ENCODE data around the gene KY.

DNA sequence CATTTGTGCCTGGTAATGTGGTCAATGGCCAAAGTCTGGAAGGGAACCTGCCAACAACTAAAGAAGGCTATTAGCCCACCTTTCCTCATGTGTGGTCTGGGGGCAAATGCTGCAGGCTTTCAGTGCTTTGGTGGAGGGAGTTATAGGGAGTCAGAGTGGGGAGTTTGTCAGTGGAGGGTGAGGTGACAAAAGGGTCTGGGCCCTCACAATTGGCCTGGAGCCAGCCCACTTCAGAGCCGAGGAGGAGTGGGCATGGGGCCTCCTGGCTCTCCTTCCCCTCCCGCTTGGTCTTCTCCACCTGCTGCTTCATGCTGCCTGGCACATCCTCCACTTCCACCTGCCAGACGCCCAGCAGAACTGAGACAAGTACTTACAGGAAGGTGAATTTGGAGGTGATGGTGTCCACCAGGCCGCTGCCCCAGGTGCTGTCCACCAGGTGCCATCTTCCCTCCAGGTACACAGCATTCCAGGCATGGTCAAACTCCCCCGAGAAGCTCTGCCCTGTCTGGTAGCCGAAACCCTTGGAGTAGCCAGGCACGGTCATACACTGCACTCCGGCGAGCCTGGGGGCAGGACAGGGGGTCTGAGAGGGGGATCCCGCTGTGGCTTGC is 40.9 kb downstream of the KY start:
- no peak for TF ChIP-seq POLR2A (IDR thresholded peaks at IDR 0.05; ENCODE audit: control extremely low read depth in 1 of 2, low read depth in 2 of 2, low read length in 2 of 2)
- TF ChIP-seq MAFK (IDR thresholded peaks at IDR 0.05; ENCODE audit: low read depth, low read length) = no peak
- TF ChIP-seq, protein P1, sequence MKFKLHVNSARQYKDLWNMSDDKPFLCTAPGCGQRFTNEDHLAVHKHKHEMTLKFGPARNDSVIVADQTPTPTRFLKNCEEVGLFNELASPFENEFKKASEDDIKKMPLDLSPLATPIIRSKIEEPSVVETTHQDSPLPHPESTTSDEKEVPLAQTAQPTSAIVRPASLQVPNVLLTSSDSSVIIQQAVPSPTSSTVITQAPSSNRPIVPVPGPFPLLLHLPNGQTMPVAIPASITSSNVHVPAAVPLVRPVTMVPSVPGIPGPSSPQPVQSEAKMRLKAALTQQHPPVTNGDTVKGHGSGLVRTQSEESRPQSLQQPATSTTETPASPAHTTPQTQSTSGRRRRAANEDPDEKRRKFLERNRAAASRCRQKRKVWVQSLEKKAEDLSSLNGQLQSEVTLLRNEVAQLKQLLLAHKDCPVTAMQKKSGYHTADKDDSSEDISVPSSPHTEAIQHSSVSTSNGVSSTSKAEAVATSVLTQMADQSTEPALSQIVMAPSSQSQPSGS (IDR thresholded peaks at IDR 0.05; ENCODE audit: low read length) = no peak
- TF ChIP-seq POLR2AphosphoS5 (IDR thresholded peaks at IDR 0.05; ENCODE audit: low read depth, low read length) = no peak
- no peak for TF ChIP-seq EP300 (IDR thresholded peaks at IDR 0.05; ENCODE audit: borderline replicate concordance in 1 of 2, low read depth in 2 of 2, low read length in 2 of 2)
- TF ChIP-seq POU5F1 (IDR thresholded peaks at IDR 0.05; ENCODE audit: low read depth, low read length) = no peak
- TF ChIP-seq, protein P2, sequence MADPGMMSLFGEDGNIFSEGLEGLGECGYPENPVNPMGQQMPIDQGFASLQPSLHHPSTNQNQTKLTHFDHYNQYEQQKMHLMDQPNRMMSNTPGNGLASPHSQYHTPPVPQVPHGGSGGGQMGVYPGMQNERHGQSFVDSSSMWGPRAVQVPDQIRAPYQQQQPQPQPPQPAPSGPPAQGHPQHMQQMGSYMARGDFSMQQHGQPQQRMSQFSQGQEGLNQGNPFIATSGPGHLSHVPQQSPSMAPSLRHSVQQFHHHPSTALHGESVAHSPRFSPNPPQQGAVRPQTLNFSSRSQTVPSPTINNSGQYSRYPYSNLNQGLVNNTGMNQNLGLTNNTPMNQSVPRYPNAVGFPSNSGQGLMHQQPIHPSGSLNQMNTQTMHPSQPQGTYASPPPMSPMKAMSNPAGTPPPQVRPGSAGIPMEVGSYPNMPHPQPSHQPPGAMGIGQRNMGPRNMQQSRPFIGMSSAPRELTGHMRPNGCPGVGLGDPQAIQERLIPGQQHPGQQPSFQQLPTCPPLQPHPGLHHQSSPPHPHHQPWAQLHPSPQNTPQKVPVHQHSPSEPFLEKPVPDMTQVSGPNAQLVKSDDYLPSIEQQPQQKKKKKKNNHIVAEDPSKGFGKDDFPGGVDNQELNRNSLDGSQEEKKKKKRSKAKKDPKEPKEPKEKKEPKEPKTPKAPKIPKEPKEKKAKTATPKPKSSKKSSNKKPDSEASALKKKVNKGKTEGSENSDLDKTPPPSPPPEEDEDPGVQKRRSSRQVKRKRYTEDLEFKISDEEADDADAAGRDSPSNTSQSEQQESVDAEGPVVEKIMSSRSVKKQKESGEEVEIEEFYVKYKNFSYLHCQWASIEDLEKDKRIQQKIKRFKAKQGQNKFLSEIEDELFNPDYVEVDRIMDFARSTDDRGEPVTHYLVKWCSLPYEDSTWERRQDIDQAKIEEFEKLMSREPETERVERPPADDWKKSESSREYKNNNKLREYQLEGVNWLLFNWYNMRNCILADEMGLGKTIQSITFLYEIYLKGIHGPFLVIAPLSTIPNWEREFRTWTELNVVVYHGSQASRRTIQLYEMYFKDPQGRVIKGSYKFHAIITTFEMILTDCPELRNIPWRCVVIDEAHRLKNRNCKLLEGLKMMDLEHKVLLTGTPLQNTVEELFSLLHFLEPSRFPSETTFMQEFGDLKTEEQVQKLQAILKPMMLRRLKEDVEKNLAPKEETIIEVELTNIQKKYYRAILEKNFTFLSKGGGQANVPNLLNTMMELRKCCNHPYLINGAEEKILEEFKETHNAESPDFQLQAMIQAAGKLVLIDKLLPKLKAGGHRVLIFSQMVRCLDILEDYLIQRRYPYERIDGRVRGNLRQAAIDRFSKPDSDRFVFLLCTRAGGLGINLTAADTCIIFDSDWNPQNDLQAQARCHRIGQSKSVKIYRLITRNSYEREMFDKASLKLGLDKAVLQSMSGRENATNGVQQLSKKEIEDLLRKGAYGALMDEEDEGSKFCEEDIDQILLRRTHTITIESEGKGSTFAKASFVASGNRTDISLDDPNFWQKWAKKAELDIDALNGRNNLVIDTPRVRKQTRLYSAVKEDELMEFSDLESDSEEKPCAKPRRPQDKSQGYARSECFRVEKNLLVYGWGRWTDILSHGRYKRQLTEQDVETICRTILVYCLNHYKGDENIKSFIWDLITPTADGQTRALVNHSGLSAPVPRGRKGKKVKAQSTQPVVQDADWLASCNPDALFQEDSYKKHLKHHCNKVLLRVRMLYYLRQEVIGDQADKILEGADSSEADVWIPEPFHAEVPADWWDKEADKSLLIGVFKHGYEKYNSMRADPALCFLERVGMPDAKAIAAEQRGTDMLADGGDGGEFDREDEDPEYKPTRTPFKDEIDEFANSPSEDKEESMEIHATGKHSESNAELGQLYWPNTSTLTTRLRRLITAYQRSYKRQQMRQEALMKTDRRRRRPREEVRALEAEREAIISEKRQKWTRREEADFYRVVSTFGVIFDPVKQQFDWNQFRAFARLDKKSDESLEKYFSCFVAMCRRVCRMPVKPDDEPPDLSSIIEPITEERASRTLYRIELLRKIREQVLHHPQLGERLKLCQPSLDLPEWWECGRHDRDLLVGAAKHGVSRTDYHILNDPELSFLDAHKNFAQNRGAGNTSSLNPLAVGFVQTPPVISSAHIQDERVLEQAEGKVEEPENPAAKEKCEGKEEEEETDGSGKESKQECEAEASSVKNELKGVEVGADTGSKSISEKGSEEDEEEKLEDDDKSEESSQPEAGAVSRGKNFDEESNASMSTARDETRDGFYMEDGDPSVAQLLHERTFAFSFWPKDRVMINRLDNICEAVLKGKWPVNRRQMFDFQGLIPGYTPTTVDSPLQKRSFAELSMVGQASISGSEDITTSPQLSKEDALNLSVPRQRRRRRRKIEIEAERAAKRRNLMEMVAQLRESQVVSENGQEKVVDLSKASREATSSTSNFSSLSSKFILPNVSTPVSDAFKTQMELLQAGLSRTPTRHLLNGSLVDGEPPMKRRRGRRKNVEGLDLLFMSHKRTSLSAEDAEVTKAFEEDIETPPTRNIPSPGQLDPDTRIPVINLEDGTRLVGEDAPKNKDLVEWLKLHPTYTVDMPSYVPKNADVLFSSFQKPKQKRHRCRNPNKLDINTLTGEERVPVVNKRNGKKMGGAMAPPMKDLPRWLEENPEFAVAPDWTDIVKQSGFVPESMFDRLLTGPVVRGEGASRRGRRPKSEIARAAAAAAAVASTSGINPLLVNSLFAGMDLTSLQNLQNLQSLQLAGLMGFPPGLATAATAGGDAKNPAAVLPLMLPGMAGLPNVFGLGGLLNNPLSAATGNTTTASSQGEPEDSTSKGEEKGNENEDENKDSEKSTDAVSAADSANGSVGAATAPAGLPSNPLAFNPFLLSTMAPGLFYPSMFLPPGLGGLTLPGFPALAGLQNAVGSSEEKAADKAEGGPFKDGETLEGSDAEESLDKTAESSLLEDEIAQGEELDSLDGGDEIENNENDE (IDR thresholded peaks at IDR 0.05; ENCODE audit: insufficient replicate concordance, low read length) = no peak
- TF ChIP-seq NRF1 (IDR thresholded peaks at IDR 0.05; ENCODE audit: low read depth, low read length) = no peak
- TF ChIP-seq SRF (IDR thresholded peaks at IDR 0.05; ENCODE audit: low read depth, low read length) = no peak
- TF ChIP-seq SP1 (IDR thresholded peaks at IDR 0.05; ENCODE audit: low read depth, low read length) = no peak
- TF ChIP-seq EZH2 (IDR thresholded peaks at IDR 0.05; ENCODE audit: low read depth, low read length, severe bottlenecking) = no peak

All from H1 (cell line).